Fibroblast of the aortic adventitia (primary cell): ENCODE results near the gene KCNE5. TPM values are rescaled to one million over a fixed set of nuclear protein-coding genes. Genes with fewer than 3 reads are reported as not detected.
"Not testable (repeated sequence)": the region's sequence is repeated elsewhere in the genome, so short reads cannot be mapped to it uniquely, and the experiment has no call there.

Source experiments
- DNase-seq: peaks from one replicate; pipeline ENCODE4 v3.0.0-alpha.2; 2010; ENCODE audit warnings: low read depth
- H3K4me3 ChIP-seq: 2 replicates; pipeline ENCODE4 v1.5.1; 2011; ENCODE audit warnings: low read depth, mild to moderate bottlenecking, control low read depth, low read length, moderate library complexity
- CTCF ChIP-seq: IDR thresholded peaks from 2 replicates; pipeline ENCODE4 v1.5.1; 2011; ENCODE audit warnings: mild to moderate bottlenecking, low read length, control low read depth, inconsistent platforms; ENCODE audit not compliant: insufficient read depth
- total RNA-seq: library from RNA; depleted of rRNA; stranded (reverse); fragments of >200 nt; gene quantifications from 2 replicates; pipeline ENCODE4 v1.2.3, GENCODE V29; 2012; ENCODE audit warnings: low replicate concordance

The KCNE5 gene
- total RNA-seq: 0.16 and 0.36 TPM in 2 replicates

DNA sequence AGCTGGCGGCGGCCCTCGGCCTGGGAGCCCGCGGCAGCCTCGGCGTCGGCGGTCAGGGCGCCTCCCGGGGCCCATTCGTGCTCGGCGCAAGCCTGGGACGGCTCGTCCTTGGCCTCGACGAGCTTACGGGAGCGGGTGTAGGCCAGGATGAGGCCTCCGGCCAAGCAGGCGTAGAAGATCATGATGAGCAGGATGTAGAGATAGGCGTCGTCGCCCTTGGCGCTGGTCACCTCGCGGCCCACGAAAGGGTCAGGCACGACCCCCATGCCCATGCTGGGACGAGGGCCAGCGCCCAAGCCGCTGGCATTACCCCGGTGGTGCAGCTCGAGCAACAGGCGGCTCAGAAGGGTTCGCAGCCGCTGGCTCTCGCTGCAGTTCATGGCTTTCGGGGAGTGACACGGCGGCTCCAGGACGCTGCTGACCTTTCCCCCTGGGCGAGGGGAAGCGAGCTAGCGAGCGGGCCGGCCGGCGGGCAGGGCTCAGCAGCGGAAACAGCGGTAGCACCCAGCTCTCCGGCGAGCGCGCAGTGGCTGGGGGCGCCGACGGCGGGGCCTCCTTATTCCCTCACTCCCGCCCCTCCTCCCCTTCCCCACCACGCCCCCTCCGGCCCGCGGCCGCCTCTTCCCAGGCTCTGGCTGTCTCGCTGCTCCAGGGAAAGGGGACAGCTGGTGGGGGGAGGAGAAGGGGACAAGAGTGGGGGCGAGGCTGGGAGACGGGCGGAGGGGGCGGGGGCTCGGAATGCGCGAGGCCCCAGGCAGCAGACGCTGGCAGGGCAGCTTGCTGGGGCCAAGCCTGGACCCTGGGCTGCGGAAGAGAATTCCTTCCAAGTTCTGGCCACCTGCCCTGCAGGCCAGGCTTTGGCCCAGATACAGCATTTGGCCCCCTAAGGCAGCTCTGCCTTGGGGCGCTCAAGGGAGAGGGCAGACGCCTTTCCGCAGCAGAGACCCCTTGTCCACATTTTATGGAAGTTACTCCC is at the start of gene KCNE5:
Gene KCNE5, minus strand, starts transcription at position 532 of the 976 bp plus-strand sequence. Its CDS starts 152 bp downstream, at position 380.
- no peak for DNase-seq
- no peak within 1 kb of the TSS for H3K4me3 ChIP-seq
- TF ChIP-seq CTCF: no peak

GRCh38 chrX:109672239-109672638 is 47.3 kb upstream of the KCNE5 start:
- no peak for TF ChIP-seq CTCF
- DNase-seq: peak; percentile 22
- no peak overlapping the region for H3K4me3 ChIP-seq

- H3K4me3 ChIP-seq, DNase-seq: not testable (repeated sequence)
Measured at GRCh38 chrX:109671170-109671569, 46.2 kb upstream of the KCNE5 start.

DNA sequence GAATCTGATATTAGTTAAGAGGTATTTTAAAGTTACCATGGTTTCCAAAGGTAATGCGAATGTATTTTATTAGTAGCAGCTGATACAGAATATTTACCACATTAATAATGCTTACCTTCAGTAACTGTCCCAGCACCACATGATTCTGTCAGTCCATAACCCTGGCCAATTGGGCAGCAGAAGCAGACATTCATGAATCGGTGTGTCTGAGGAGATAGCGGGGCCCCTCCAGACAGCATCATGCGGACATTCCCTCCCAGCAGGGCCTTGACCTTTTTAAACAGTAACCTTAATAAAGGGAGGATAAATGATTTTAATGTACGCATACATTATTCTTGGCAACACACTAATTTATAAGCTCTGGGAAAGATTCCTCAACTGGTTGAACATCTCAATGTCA is 43.0 kb upstream of the KCNE5 start:
- DNase-seq: no peak
- no peak for TF ChIP-seq CTCF
- no peak overlapping the region for H3K4me3 ChIP-seq

GRCh38 chrX:109660435-109661143 is 35.6 kb upstream of the KCNE5 start:
- DNase-seq: no peak
- TF ChIP-seq CTCF: no peak
- no peak overlapping the region for H3K4me3 ChIP-seq

DNA sequence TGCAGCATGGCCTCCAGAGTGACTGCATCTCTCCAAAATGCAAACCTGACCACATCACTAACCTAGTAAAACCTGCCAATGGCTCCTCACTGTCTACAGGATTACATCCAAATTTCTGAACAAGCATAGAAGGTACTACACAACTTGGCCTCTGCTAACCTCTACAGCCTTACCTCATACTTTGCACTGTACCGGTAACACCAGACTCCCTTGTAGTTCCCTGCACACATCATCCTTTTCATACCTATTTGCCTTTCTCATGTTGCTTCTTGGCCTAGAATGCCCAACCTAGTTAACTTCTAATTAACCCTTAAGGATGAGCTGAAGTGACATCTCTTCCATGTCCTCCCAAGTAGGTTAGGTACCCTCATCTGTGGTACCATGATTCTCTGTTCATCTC is 33.4 kb upstream of the KCNE5 start:
- no peak overlapping the region for H3K4me3 ChIP-seq
- TF ChIP-seq CTCF: no peak
- DNase-seq: no peak

GRCh38 chrX:109657364-109657763 is 32.4 kb upstream of the KCNE5 start:
- not testable (repeated sequence) for DNase-seq, H3K4me3 ChIP-seq
